Stimulated activated memory B cell treated with anti-CD40 and anti-IgM and Interleukin-4, amounts not matched to agents 10 μg/mL and 1 μg/mL and 100 μg/mL, for 72 hours (primary cell): ENCODE data around the gene ANXA10.
"Not testable (repeated sequence)": the region's sequence is repeated elsewhere in the genome, so short reads cannot be mapped to it uniquely, and the experiment has no call there.

ENCODE experiments used
- ATAC-seq: fragments of 150-1000 bp; cut with Tn5 transposase; 2 replicates; pipeline ENCODE4 v1.10.0; 2021
- H3K27ac Mint-ChIP-seq: one replicate; pipeline ENCODE4 v1.8.0; 2022; ENCODE audit warnings: mild to moderate bottlenecking, mixed read lengths
- H3K27me3 Mint-ChIP-seq: one replicate; pipeline ENCODE4 v1.8.0; 2022; ENCODE audit warnings: mixed read lengths
- H3K36me3 Mint-ChIP-seq: one replicate; pipeline ENCODE4 v1.8.0; 2022; ENCODE audit warnings: mixed read lengths
- H3K4me1 Mint-ChIP-seq: one replicate; pipeline ENCODE4 v1.8.0; 2022; ENCODE audit warnings: mixed read lengths
- H3K4me3 Mint-ChIP-seq: one replicate; pipeline ENCODE4 v1.8.0; 2022; ENCODE audit warnings: mild to moderate bottlenecking, moderate library complexity, mixed read lengths
- H3K9me3 Mint-ChIP-seq: one replicate; pipeline ENCODE4 v1.8.0; 2022; ENCODE audit warnings: mixed read lengths

Gene ANXA10

GRCh38 chr4:168097161-168097560 is 4.8 kb downstream of the ANXA10 start:
- Mint-ChIP-seq H3K4me3 (no peak overlapping the region), H3K4me1 (no peaks in the 10 kb centered on the region), H3K27me3 (no peaks in the 10 kb centered on the region), H3K9me3 (peaks cover 3% of the 10 kb centered on the region), H3K36me3 (no peaks in the 10 kb centered on the region), H3K27ac (no peak overlapping the region)
- no peak for ATAC-seq

GRCh38 chr4:168098248-168098717 is 5.9 kb downstream of the ANXA10 start:
- H3K36me3 Mint-ChIP-seq: no peaks in the 10 kb centered on the region
- ATAC-seq: no peak

GRCh38 chr4:168099195-168099594 is 6.9 kb downstream of the ANXA10 start:
- H3K4me1 Mint-ChIP-seq: no peaks in the 10 kb centered on the region
- H3K4me3 Mint-ChIP-seq: no peak overlapping the region
- no peak for ATAC-seq

More at GRCh38 chr4:168098248-168098717, 5.9 kb downstream of the ANXA10 start:
- Mint-ChIP-seq H3K4me3 (no peak overlapping the region), H3K4me1 (no peaks in the 10 kb centered on the region), H3K9me3 (peaks cover 3% of the 10 kb centered on the region), H3K27ac (no peak overlapping the region), H3K27me3 (no peaks in the 10 kb centered on the region)

GRCh38 chr4:168101026-168101425 is 8.7 kb downstream of the ANXA10 start:
- Mint-ChIP-seq H3K36me3 (no peaks in the 10 kb centered on the region), H3K4me3 (no peak overlapping the region)
- no peak for ATAC-seq

More at GRCh38 chr4:168099195-168099594, 6.9 kb downstream of the ANXA10 start:
- H3K36me3 Mint-ChIP-seq: no peaks in the 10 kb centered on the region
- no peak overlapping the region for H3K27ac Mint-ChIP-seq
- H3K27me3 Mint-ChIP-seq: no peaks in the 10 kb centered on the region
- peaks cover 3% of the 10 kb centered on the region for H3K9me3 Mint-ChIP-seq

GRCh38 chr4:168102403-168102802 is 10.1 kb downstream of the ANXA10 start:
- Mint-ChIP-seq H3K4me1 (no peaks in the 10 kb centered on the region), H3K36me3 (no peaks in the 10 kb centered on the region), H3K4me3 (no peak overlapping the region), H3K27ac (no peak overlapping the region), H3K27me3 (no peaks in the 10 kb centered on the region), H3K9me3 (peaks cover 3% of the 10 kb centered on the region)
- no peak for ATAC-seq

More at GRCh38 chr4:168101026-168101425, 8.7 kb downstream of the ANXA10 start:
- peaks cover 3% of the 10 kb centered on the region for H3K9me3 Mint-ChIP-seq
- H3K4me1 Mint-ChIP-seq: no peaks in the 10 kb centered on the region
- H3K27ac Mint-ChIP-seq: no peak overlapping the region
- H3K27me3 Mint-ChIP-seq: no peaks in the 10 kb centered on the region

- Mint-ChIP-seq H3K4me1 (no peaks in the 10 kb centered on the region), H3K36me3 (no peaks in the 10 kb centered on the region), H3K9me3 (no peaks in the 10 kb centered on the region), H3K27me3 (no peaks in the 10 kb centered on the region), H3K27ac (no peak overlapping the region), H3K4me3 (no peak overlapping the region)
- no peak for ATAC-seq
Measured at GRCh38 chr4:168109527-168109926, 17.2 kb downstream of the ANXA10 start.

- not testable (repeated sequence) for ATAC-seq, H3K4me3 Mint-ChIP-seq, H3K9me3 Mint-ChIP-seq, H3K27ac Mint-ChIP-seq, H3K27me3 Mint-ChIP-seq, H3K4me1 Mint-ChIP-seq, H3K36me3 Mint-ChIP-seq
Measured at GRCh38 chr4:168113059-168113458, 20.7 kb downstream of the ANXA10 start.

- Mint-ChIP-seq H3K27me3 (no peaks in the 10 kb centered on the region), H3K9me3 (no peaks in the 10 kb centered on the region), H3K27ac (no peak overlapping the region), H3K36me3 (no peaks in the 10 kb centered on the region), H3K4me3 (no peak overlapping the region), H3K4me1 (no peaks in the 10 kb centered on the region)
- peak; percentile 16 for ATAC-seq
Measured at GRCh38 chr4:168118116-168118655, 25.8 kb downstream of the ANXA10 start.

GRCh38 chr4:168119100-168119499 is 26.8 kb downstream of the ANXA10 start:
- no peak for ATAC-seq
- Mint-ChIP-seq H3K4me1 (no peaks in the 10 kb centered on the region), H3K9me3 (no peaks in the 10 kb centered on the region), H3K4me3 (no peak overlapping the region), H3K27me3 (no peaks in the 10 kb centered on the region), H3K36me3 (no peaks in the 10 kb centered on the region), H3K27ac (no peak overlapping the region)

- H3K9me3 Mint-ChIP-seq: no peaks in the 10 kb centered on the region
- H3K4me1 Mint-ChIP-seq: no peaks in the 10 kb centered on the region
- no peak overlapping the region for H3K4me3 Mint-ChIP-seq
- H3K36me3 Mint-ChIP-seq: no peaks in the 10 kb centered on the region
- no peaks in the 10 kb centered on the region for H3K27me3 Mint-ChIP-seq
- no peak for ATAC-seq
- H3K27ac Mint-ChIP-seq: no peak overlapping the region
Measured at GRCh38 chr4:168119890-168120289, 27.6 kb downstream of the ANXA10 start.

GRCh38 chr4:168120811-168121210 is 28.5 kb downstream of the ANXA10 start:
- H3K4me1 Mint-ChIP-seq: no peaks in the 10 kb centered on the region
- H3K36me3 Mint-ChIP-seq: no peaks in the 10 kb centered on the region
- H3K27ac Mint-ChIP-seq: no peak overlapping the region
- no peak for ATAC-seq
- no peaks in the 10 kb centered on the region for H3K27me3 Mint-ChIP-seq
- H3K4me3 Mint-ChIP-seq: no peak overlapping the region
- H3K9me3 Mint-ChIP-seq: no peaks in the 10 kb centered on the region

- Mint-ChIP-seq H3K27me3 (no peaks in the 10 kb centered on the region), H3K27ac (no peak overlapping the region), H3K4me3 (no peak overlapping the region), H3K36me3 (no peaks in the 10 kb centered on the region), H3K4me1 (no peaks in the 10 kb centered on the region), H3K9me3 (no peaks in the 10 kb centered on the region)
- no peak for ATAC-seq
Measured at GRCh38 chr4:168124008-168124641, 31.8 kb downstream of the ANXA10 start.

- Mint-ChIP-seq H3K4me3 (no peak overlapping the region), H3K36me3 (no peaks in the 10 kb centered on the region), H3K27me3 (peaks cover 7% of the 10 kb centered on the region), H3K27ac (no peak overlapping the region), H3K9me3 (no peaks in the 10 kb centered on the region), H3K4me1 (no peaks in the 10 kb centered on the region)
- no peak for ATAC-seq
Measured at GRCh38 chr4:168126952-168127351, 34.6 kb downstream of the ANXA10 start.

GRCh38 chr4:168128601-168129000 is 36.3 kb downstream of the ANXA10 start:
- Mint-ChIP-seq H3K27me3 (peaks cover 7% of the 10 kb centered on the region), H3K9me3 (no peaks in the 10 kb centered on the region), H3K4me1 (no peaks in the 10 kb centered on the region), H3K4me3 (no peak overlapping the region), H3K36me3 (no peaks in the 10 kb centered on the region), H3K27ac (no peak overlapping the region)
- no peak for ATAC-seq

GRCh38 chr4:168129046-168129772 is 36.9 kb downstream of the ANXA10 start:
- no peak overlapping the region for H3K27ac Mint-ChIP-seq
- no peak for ATAC-seq
- no peaks in the 10 kb centered on the region for H3K36me3 Mint-ChIP-seq
- peaks cover 7% of the 10 kb centered on the region for H3K27me3 Mint-ChIP-seq
- no peak overlapping the region for H3K4me3 Mint-ChIP-seq
- no peaks in the 10 kb centered on the region for H3K9me3 Mint-ChIP-seq
- no peaks in the 10 kb centered on the region for H3K4me1 Mint-ChIP-seq

- peaks cover 7% of the 10 kb centered on the region for H3K27me3 Mint-ChIP-seq
- H3K36me3 Mint-ChIP-seq: no peaks in the 10 kb centered on the region
- H3K27ac Mint-ChIP-seq: no peak overlapping the region
- H3K4me1 Mint-ChIP-seq: no peaks in the 10 kb centered on the region
- no peaks in the 10 kb centered on the region for H3K9me3 Mint-ChIP-seq
- ATAC-seq: no peak
- no peak overlapping the region for H3K4me3 Mint-ChIP-seq
Measured at GRCh38 chr4:168129802-168130201, 37.5 kb downstream of the ANXA10 start.
